B cell (primary cell): Measurements from ENCODE around the gene SGCD. TPM values are rescaled to one million over a fixed set of nuclear protein-coding genes. Genes with fewer than 3 reads are reported as not detected.

Experiments
- ATAC-seq: fragments of 200-7000 bp; cut with Tn5 transposase; one replicate; pipeline ENCODE4 v1.10.0; 2021; ENCODE audit warnings: low read depth, mild to moderate bottlenecking, moderate number of reproducible peaks, moderate library complexity
- CTCF ChIA-PET: fragments of 350-600 bp; sonication (Branson Sonifier 250); formaldehyde crosslinking; loops from one replicate; lab custom pipeline; 2021; ENCODE audit warnings: antibody characterized with exemption, inconsistent platforms; lab: Charles Lee
- POLR2A ChIA-PET: fragments of 350-600 bp; sonication (Branson Sonifier 250); formaldehyde crosslinking; loops from one replicate; lab custom pipeline; 2021; ENCODE audit warnings: antibody characterized with exemption; lab: Charles Lee
- DNase-seq: peaks from one replicate; pipeline ENCODE4 v3.0.0; 2013
- H2AFZ ChIP-seq: 2 replicates; pipeline ENCODE4 v1.6.1; 2012; ENCODE audit warnings: mild to moderate bottlenecking, low read depth, low read length; ENCODE audit not compliant: insufficient read depth, poor library complexity, severe bottlenecking
- H3K27ac ChIP-seq, 2 donors: 1 replicate in 1 of 2; 2 replicates in 1 of 2; pipeline ENCODE4 v1.5.1; 2012 to 2013; ENCODE audit warnings: low read length in 2 of 2, mild to moderate bottlenecking in 2 of 2, moderate library complexity in 1 of 2
- H3K27me3 ChIP-seq, 4 experiments: fragments of 200-600 bp in 1 of 4; sonication (generic) in 1 of 4; replicated peaks in 1 of 4; 1 replicate in 2 of 4; 2 replicates in 2 of 4; pipeline versions ENCODE4 v1.6.1 to v1.7.0; 2013 to 2016; ENCODE audit warnings: low read length in 3 of 4, mild to moderate bottlenecking in 2 of 4, mixed read lengths in 1 of 4, moderate library complexity in 1 of 4; ENCODE audit not compliant: insufficient read depth in 4 of 4, control insufficient read depth in 3 of 4; ENCODE audit errors: control extremely low read depth in 1 of 4
- H3K36me3 ChIP-seq, 2 experiments: replicated peaks in 1 of 2; 1 replicate in 1 of 2; 2 replicates in 1 of 2; pipeline versions ENCODE4 v1.6.1 to v1.7.1; 2013; ENCODE audit warnings: low read length in 1 of 2; ENCODE audit not compliant: insufficient read depth in 2 of 2, control insufficient read depth in 1 of 2; ENCODE audit errors: control extremely low read depth in 1 of 2, extremely low read depth in 1 of 2
- H3K4me1 ChIP-seq, 2 donors: fragments of 200-600 bp in 1 of 2; sonication (generic) in 1 of 2; 1 replicate in 1 of 2; 2 replicates in 1 of 2; pipeline versions ENCODE4 v1.5.1 to v1.6.1; 2013 to 2017; ENCODE audit warnings: low read length in 2 of 2; ENCODE audit not compliant: control insufficient read depth in 2 of 2, insufficient read depth in 2 of 2
- H3K4me2 ChIP-seq: replicated peaks from 2 replicates; pipeline ENCODE3; 2012; ENCODE audit warnings: mild to moderate bottlenecking, low read depth, low read length; ENCODE audit not compliant: poor library complexity, severe bottlenecking
- H3K4me3 ChIP-seq, 5 experiments: fragments of 200-600 bp in 1 of 5; sonication (generic) in 1 of 5; 1 replicate in 3 of 5; 2 replicates in 2 of 5; pipeline versions ENCODE4 v1.5.1 to v1.7.0; 2011 to 2016; ENCODE audit warnings: low read length in 4 of 5, mild to moderate bottlenecking in 4 of 5, low read depth in 2 of 5, control low read depth in 1 of 5, moderate library complexity in 1 of 5; ENCODE audit not compliant: insufficient read depth in 1 of 5; ENCODE audit errors: control extremely low read depth in 1 of 5, extremely low read depth in 1 of 5
- H3K79me2 ChIP-seq: fragments of 200-600 bp; sonication (generic); one replicate; pipeline ENCODE4 v1.6.0; 2016; ENCODE audit warnings: low read length; ENCODE audit not compliant: control insufficient read depth, insufficient read depth
- H3K9ac ChIP-seq: fragments of 200-600 bp; sonication (generic); 2 replicates; pipeline ENCODE4 v1.6.1; 2017; ENCODE audit warnings: mild to moderate bottlenecking, low read length, moderate library complexity
- H3K9me3 ChIP-seq, 3 donors: one replicate each; pipeline versions ENCODE4 v1.6.1 to v1.7.1; 2013; ENCODE audit warnings: low read length in 2 of 3; ENCODE audit not compliant: control insufficient read depth in 2 of 3, insufficient read depth in 1 of 3; ENCODE audit errors: control extremely low read depth in 1 of 3
- H4K20me1 ChIP-seq: 2 replicates; pipeline ENCODE4 v1.6.0; 2012; ENCODE audit warnings: mild to moderate bottlenecking, low read length; ENCODE audit not compliant: insufficient read depth, control insufficient read depth, poor library complexity, severe bottlenecking
- H3K27ac Mint-ChIP-seq: one replicate; pipeline ENCODE4 v1.8.0; 2021; ENCODE audit warnings: mixed read lengths
- H3K27me3 Mint-ChIP-seq: one replicate; pipeline ENCODE4 v1.8.0; 2021; ENCODE audit warnings: mixed read lengths
- H3K4me1 Mint-ChIP-seq: one replicate; pipeline ENCODE4 v1.8.0; 2021; ENCODE audit warnings: mixed read lengths
- H3K4me3 Mint-ChIP-seq: one replicate; pipeline ENCODE4 v1.8.0; 2021; ENCODE audit warnings: mixed read lengths
- H3K9me3 Mint-ChIP-seq: one replicate; pipeline ENCODE4 v1.8.0; 2022; ENCODE audit warnings: mixed read lengths; ENCODE audit not compliant: insufficient read depth
- CTCF ChIP-seq: fragments of 200-600 bp; IDR thresholded peaks from one replicate; pipeline ENCODE4 v1.8.0; 2022; ENCODE audit warnings: antibody characterized with exemption, mild to moderate bottlenecking
- EZH2 ChIP-seq: IDR thresholded peaks from 2 replicates; pipeline ENCODE4 v1.6.1; 2012; ENCODE audit warnings: borderline replicate concordance, low read depth, mild to moderate bottlenecking, moderate library complexity, low read length; ENCODE audit not compliant: insufficient read depth, poor library complexity, severe bottlenecking
- WGBS: methylation state at CpG from one replicate; pipeline ENCODE4 v1.1.5; 2013; ENCODE audit warnings: missing lambda C conversion rate; ENCODE audit not compliant: insufficient coverage; 5-methylcytosine and 5-hydroxymethylcytosine counted together
- intact Hi-C: fragments of 100-400 bp; cut with micrococcal nuclease; formaldehyde crosslinking; loops from one replicate; pipeline ENCODE4 v1.10.0; 2022
- polyA plus RNA-seq: library from polyadenylated mRNA; depleted of rRNA; stranded (reverse); fragments of >200 nt; gene quantifications from 2 replicates; pipeline ENCODE4 v1.2.3, GENCODE V29; 2012
- total RNA-seq, 2 donors: library from RNA; stranded (reverse); fragments of 120-200 nt in 1 of 2; gene quantifications; 1 replicate in 1 of 2; 2 replicates in 1 of 2; pipeline versions ENCODE4 v1.2.3 to v1.2.4, GENCODE V29; 2013 to 2022

SGCD gene
- total and polyA plus RNA-seq, 2 donors (not counting 1 experiment from before 2014, with no cell fraction given), result not detected

GRCh38 chr5:156476678-156477077, 149.7 kb downstream of the SGCD start:
- Mint-ChIP-seq H3K4me3 (no peak overlapping the region), H3K27me3 (peaks cover 3% of the 10 kb centered on the region), H3K9me3 (no peaks in the 10 kb centered on the region), H3K27ac (no peak overlapping the region), H3K4me1 (no peaks in the 10 kb centered on the region)
- Histone ChIP-seq H3K36me3 (no peaks in the 10 kb centered on the region), H3K4me2 (no peak overlapping the region), H3K9me3 (no peaks in the 10 kb centered on the region), H3K4me1 (no peaks in the 10 kb centered on the region), H3K4me3 (no peak overlapping the region), H3K79me2 (no peaks in the 10 kb centered on the region), H3K27me3 (no peaks in the 10 kb centered on the region), H3K9ac (no peak overlapping the region), H4K20me1 (no peaks in the 10 kb centered on the region), H2AFZ (no peak overlapping the region), H3K27ac (no peak overlapping the region)
- intact Hi-C loops, result no loop called here
- no peak for TF ChIP-seq EZH2
- no peak for TF ChIP-seq CTCF
- ChIA-PET POLR2A (no interaction called here), CTCF (interaction anchor here (1.6 kb wide), 1 partner anchor 19 kb away, joined by 3 read pairs; no protein-coding TSS in a partner anchor)
- no CpG with 5 or more reads among the region's 2 CpGs for WGBS
- no peak for DNase-seq
- ATAC-seq, result no peak

GRCh38 chr5:156477196-156477595, 150.2 kb downstream of the SGCD start:
- TF ChIP-seq CTCF (no peak), EZH2 (no peak)
- no peak overlapping the region for H3K4me3 ChIP-seq
- no peaks in the 10 kb centered on the region for H3K36me3 ChIP-seq
- no peaks in the 10 kb centered on the region for H4K20me1 ChIP-seq
- POLR2A ChIA-PET, result no interaction called here
- H3K79me2 ChIP-seq, result no peaks in the 10 kb centered on the region
- H3K9ac ChIP-seq, result no peak overlapping the region
- Mint-ChIP-seq H3K4me3 (no peak overlapping the region), H3K4me1 (no peaks in the 10 kb centered on the region), H3K9me3 (no peaks in the 10 kb centered on the region), H3K27ac (no peak overlapping the region), H3K27me3 (peaks cover 3% of the 10 kb centered on the region)
- intact Hi-C loops, result no loop called here
- no peak overlapping the region for H2AFZ ChIP-seq
- H3K9me3 ChIP-seq, result no peaks in the 10 kb centered on the region
- no peak overlapping the region for H3K4me2 ChIP-seq
- H3K4me1 ChIP-seq, result no peaks in the 10 kb centered on the region
- no peaks in the 10 kb centered on the region for H3K27me3 ChIP-seq
- CTCF ChIA-PET, result interaction anchor here (1.6 kb wide), 1 partner anchor 19 kb away, joined by 3 read pairs; no protein-coding TSS in a partner anchor
- WGBS, result no CpG with 5 or more reads among the region's 1 CpG
- H3K27ac ChIP-seq, result no peak overlapping the region
- DNase-seq, result no peak
- no peak for ATAC-seq
